Stimulated activated CD8-positive, alpha-beta memory T cell treated with anti-CD3 and anti-CD28 coated beads, Interleukin-15, amount 100 ng/mL, for 1 hour (primary cell): Measurements from ENCODE around the gene DACH1.

Experiments
- DNase-seq: peaks from one replicate; pipeline ENCODE4 v3.0.0-alpha.2; 2020; ENCODE audit warnings: low read depth

Gene DACH1

GRCh38 chr13:71774863-71775262 is 92.1 kb downstream of the DACH1 start:
- DNase-seq = no peak

DNA sequence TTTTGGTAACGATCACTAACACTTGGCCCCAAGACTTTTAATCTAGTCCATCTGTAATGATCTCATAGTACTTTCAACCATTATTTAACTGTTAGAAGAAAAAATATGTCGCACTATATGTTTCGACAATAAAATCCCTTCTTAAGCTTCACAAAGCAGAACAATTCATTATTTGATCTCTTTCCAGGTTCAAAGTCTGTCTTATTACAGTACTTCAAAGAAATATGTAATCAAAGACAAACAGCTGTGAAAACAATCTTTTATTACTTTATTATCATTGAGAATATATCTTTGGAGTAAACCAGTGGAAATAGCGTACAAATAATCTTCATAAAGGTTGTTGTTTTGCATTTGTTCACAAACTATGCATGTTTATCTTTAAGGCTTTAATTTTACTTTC is 93.5 kb downstream of the DACH1 start:
- DNase-seq = no peak

GRCh38 chr13:71772361-71772760 is 94.6 kb downstream of the DACH1 start:
- DNase-seq = no peak

- DNase-seq = no peak
These were observed 95.9 kb downstream of the DACH1 start for GRCh38 chr13:71771144-71771543.

DNA sequence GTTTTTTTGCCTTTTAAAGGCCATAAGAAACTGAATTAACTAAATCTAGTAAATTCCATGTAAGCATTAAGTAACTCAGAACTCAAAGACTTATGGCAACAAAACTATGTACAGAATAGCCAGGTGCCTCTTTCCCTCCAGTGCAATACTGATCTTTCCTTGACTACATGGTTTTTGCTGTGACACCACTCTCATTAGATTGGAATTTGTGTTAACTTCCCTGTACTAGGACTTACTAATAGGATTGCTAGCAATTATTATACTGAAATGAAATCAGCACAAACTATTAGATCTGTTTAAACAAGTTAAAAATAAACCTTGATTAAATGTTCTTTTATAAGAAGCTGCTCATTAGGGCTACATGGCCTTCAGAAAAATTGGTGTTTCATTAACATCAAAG is 96.3 kb downstream of the DACH1 start:
- DNase-seq = no peak

DNA sequence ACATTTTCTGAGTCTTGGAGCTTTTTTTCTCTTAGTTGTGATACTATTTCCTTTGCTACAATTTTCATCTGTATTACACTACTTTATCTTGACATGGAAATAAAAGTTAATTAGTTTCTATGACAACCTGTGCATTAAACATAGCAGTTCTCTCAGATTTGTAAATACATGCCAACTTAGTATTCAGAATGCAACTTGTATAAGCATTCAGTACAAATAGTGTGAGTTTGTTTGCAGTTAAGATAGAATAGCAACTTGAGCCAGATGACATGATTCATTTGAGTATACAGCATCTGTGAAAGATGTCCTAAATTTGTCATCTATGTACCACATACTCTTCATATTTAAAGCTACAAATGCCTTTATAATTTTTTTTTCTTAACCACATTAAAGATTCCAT is 98.1 kb downstream of the DACH1 start:
- no peak for DNase-seq

DNA sequence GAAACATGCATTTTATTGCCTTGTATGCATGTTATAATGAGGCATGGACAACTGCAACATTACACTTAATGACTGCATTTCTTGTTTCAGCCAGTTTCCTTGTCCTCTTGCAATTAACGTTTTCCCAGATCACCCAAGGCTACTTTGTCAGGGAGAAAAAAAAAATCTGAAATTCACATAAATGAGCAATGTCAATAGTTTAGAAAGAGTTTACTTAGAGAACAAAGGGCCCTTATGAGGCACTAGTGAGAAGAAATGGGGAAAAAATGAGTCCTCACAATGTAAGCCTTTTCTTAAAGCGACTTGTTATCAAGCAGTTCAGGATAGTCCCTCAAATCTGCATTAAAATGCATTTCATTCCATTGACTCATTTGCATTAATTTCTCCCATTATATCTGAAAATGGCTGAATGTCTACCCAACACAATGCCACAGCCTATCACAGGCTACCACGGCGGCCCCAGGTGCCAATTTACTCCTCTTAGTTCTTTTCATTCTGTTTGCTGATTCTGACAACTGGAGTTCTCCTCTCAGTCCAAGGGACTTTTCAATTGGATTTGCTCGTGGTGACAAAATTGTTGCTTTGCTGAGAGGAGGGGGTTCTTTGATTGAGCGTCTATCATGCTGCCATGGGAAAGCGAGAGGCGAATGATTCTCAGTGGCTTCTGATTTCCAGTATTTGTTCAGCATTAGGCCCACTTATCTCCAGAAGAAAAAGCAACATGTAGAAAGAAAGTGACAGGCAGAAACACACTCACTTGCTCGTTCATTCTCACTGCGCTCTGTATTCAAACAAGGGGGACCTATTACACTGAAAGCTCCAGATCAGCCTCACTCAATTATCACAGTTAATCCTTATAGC is 107.1 kb downstream of the DACH1 start:
- DNase-seq = no peak

GRCh38 chr13:71758828-71759227 is 108.2 kb downstream of the DACH1 start:
- no peak for DNase-seq

DNA sequence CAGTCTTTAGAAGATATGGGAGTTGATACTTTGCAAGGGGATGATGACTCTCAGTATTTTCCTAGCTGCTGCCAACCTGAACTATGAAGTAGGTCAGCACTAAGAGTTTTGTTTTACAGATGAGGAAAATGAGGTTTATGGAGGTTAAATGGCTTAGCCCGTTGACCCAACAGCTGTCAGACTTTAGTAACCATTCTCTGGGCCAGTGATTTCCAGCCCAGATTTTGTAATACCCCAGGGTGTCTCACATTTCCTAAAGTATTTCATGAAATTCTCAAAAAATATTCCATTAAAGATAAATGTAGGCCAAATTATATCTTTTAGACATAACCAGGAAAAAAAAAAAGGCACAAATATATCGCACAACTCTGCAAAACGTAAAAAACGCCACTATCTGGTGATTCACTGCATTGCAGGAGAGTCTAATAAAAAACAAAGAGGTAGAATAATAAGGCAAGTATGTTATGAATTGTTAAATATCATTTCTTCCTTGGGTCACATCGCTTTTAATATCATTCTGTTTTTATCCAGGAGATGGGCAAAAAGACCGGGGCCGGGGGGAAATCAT is 112.5 kb downstream of the DACH1 start:
- no peak for DNase-seq

GRCh38 chr13:71752775-71753513 is 114.1 kb downstream of the DACH1 start:
- DNase-seq = no peak

DNA sequence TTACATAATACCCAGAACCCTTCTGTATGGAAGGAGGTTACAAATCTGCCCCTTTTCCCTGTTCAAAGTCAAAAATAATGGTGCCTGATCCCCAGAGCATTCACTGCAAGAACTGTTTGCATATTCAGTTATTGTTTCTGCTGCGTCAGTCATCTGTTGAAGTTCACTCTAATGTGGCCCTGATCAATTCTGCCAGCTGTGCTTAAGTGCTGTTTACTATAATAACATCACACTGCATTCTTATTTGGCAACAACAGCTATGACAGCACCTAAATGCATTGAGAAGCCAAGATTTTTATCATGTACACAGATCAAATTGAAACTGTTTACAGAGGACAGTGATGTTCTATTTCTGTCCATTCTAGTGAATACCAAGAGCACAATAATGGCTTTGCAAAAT is 115.9 kb downstream of the DACH1 start:
- no peak for DNase-seq

GRCh38 chr13:71730267-71730666 is 136.7 kb downstream of the DACH1 start:
- DNase-seq = no peak

GRCh38 chr13:71729441-71729840 is 137.6 kb downstream of the DACH1 start:
- DNase-seq = no peak

DNA sequence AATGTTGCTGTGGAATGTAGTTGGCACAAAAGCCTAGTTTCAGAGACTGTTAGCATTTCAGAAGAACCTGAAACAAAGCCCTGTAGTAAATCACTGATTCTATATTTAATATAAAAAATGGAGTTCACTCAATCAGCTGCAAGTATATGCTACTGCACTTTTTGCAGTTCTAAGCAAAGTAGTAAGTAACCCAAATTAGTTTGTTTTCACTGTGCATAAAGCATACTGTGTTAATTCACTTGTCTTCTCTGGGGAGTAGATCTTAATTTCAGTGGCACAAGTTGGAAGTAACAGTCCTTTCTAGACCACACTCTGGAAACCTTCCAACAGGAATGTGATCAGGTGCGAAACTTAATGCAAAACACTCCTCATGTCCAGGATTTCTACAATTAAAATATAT is 139.3 kb downstream of the DACH1 start:
- no peak for DNase-seq

- DNase-seq = no peak
These were observed 140.0 kb downstream of the DACH1 start for GRCh38 chr13:71727042-71727441.

DNA sequence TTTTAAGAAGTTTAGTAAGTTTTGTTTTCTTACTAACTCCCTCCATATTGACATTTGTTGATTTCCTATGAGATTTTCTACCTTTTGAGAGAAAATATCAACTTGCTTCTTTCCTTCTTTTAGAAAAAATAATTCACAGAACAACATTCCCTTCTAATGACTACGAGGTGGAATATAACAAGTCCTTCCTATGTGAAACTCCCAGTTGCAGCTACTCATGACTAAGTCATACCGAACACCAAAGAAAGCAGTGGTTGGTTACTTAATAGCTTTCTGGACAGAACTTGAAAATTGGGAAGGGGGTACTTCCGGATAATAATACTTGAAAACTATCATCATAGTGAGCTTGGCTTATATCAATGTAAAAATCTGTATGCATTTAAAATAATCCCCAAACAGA is 144.8 kb downstream of the DACH1 start:
- no peak for DNase-seq

GRCh38 chr13:71721104-71721503 is 145.9 kb downstream of the DACH1 start:
- DNase-seq = no peak

DNA sequence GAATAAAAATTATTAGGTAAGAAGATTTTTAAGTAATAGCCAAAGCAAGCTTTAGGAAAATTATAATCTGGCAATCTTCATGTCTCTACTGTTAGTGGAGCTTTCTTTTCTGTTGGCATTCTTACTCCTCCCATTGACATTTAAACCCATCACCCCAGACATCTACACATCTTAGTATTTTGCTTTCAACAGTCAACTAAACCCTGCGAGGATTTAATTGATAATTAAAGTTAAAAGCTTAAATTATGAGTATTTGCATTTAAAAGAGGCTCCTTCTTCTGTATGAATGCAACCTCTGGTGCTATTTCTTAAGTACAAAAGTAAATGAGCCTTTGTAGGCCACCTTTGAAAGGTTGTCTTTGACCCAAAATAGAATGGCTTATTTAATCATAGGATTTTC is 148.1 kb downstream of the DACH1 start:
- DNase-seq = no peak

DNA sequence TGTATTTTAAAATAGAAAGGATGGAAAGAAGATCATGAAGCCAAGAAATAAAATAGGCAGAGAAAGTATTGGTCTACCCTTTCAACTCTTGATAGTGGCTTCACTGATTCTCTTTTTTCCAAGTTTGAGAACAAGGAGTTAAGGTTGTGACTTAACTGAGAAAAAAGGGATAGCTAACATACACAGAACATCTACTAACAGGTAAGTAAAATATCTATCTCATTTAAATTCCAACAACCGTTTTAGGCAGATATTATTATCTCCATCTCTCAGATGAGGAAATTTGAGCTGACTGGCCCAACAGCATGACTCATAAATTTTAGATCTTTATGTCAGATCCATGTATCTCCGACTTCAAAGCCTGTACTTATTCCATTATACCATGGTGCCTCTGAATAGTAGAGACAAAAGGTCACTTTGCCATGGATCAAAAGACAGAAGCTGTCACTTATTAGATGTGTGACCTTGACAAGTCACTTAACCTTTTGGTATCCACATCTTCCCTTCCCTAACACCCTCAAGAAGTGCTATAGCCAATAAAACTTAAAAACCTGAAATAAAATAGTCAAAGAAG is 152.1 kb downstream of the DACH1 start:
- no peak for DNase-seq

DNA sequence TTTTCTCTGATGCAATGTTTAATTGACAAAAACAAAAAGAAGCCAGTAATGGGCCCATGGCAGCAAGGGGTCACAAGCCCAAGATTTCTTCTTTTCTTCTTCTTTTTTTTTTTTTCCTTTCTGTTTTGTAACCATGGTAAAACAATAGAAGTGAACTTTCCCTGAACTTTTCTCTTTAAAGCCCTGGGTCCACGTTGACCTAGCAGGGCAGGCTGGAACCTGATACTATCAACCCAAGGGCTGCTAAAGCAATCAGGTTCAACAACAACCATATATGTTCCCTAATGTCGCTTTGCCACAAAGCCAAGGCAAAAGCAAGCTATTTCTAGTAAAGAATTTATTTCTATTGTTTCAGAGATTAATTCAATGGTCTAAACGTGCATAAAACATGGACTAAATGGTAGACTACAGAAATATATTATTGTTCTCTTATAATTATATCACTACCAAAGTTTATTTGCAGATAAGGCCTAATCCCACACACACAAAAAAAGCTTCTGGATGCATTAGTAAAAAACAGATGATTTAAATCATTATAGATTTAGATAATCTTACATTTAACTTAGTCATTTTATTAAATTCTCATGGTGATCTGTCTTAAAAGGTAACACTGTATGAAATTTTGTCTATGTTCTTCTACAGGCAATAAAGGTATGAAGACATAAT is 153.9 kb downstream of the DACH1 start:
- DNase-seq = no peak

DNA sequence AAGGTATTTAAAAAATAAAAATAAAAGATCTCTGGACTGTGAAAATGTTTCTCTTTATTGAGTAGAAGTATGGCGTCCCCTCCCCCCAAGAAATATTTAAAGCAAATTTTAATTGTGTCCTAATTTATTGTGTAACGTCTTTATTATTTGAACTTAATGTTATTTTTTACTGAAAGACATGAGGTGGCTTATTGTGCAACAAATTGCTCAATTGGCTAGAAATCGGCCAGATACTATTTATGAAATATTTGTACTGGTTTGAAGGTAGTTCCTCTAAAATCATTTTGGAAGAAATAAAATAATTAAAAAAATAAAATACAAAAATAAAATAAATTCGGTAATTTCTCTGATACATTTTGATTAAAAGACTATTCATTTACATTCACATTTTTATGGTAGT is 162.3 kb downstream of the DACH1 start:
- no peak for DNase-seq

GRCh38 chr13:71703138-71703537 is 163.9 kb downstream of the DACH1 start:
- DNase-seq = no peak
